Lower lobe of right lung (tissue), 2 donors: ENCODE data around the gene GRIA3. TPM values are rescaled to one million over a fixed set of nuclear protein-coding genes. Genes with fewer than 3 reads are reported as not detected.

Experiments
- ATAC-seq, 2 donors: fragments of 200-7000 bp; cut with Tn5 transposase; one replicate each; pipeline ENCODE4 v1.9.1; 2020 to 2022; ENCODE audit warnings: mild to moderate bottlenecking in 2 of 2, moderate library complexity in 2 of 2
- DNase-seq: peaks from one replicate; pipeline ENCODE4 v3.0.0-alpha.2; 2020
- H3K27ac ChIP-seq: fragments of 200-600 bp; one replicate; pipeline ENCODE4 v1.8.0; 2022
- H3K27me3 ChIP-seq: fragments of 200-600 bp; one replicate; pipeline ENCODE4 v1.8.0; 2022; ENCODE audit warnings: low read depth
- H3K36me3 ChIP-seq: fragments of 200-600 bp; one replicate; pipeline ENCODE4 v1.8.0; 2022; ENCODE audit warnings: mild to moderate bottlenecking
- H3K4me1 ChIP-seq: fragments of 200-600 bp; one replicate; pipeline ENCODE4 v1.8.0; 2022
- H3K4me3 ChIP-seq: fragments of 200-600 bp; one replicate; pipeline ENCODE4 v1.8.0; 2022; ENCODE audit warnings: mild to moderate bottlenecking
- H3K9me3 ChIP-seq: fragments of 200-600 bp; one replicate; pipeline ENCODE4 v1.8.0; 2022
- CTCF ChIP-seq: fragments of 200-600 bp; IDR thresholded peaks from one replicate; pipeline ENCODE4 v1.8.0; 2022; ENCODE audit warnings: antibody characterized with exemption, mild to moderate bottlenecking
- intact Hi-C: fragments of 100-400 bp; cut with DNase I; formaldehyde crosslinking; loops from one replicate; pipeline ENCODE4 v1.11.0; 2022
- total RNA-seq: library from RNA; stranded (reverse); fragmentation: NEBNext Ultra II Directional; extraction: Animal tissue kit (Norgen Biotek cat#: 25700); gene quantifications from one replicate; pipeline ENCODE4 v1.2.1, GENCODE V29; 2021
- donor health status: DM: no; HTN: yes; CAD: no; lungs with severe emphysema.

GRIA3 gene
- total RNA-seq, 1 donor from 2014 or later = 0.47 TPM

- no peak overlapping the region for H3K4me3 ChIP-seq
- no peaks in the 10 kb centered on the region for H3K27me3 ChIP-seq
- DNase-seq (no peak), ATAC-seq (no peak)
- intact Hi-C loops = no loop called here
- H3K27ac ChIP-seq = no peak overlapping the region
- no peaks in the 10 kb centered on the region for H3K36me3 ChIP-seq
- H3K4me1 ChIP-seq = no peaks in the 10 kb centered on the region
- no peaks in the 10 kb centered on the region for H3K9me3 ChIP-seq
- no peak for TF ChIP-seq CTCF
Observed at GRCh38 chrX:123486297-123486696, 302.2 kb downstream of the GRIA3 start.

- no peak for TF ChIP-seq CTCF
- Histone ChIP-seq H3K9me3 (no peaks in the 10 kb centered on the region), H3K36me3 (no peaks in the 10 kb centered on the region), H3K27me3 (no peaks in the 10 kb centered on the region), H3K27ac (no peak overlapping the region), H3K4me1 (no peaks in the 10 kb centered on the region), H3K4me3 (no peak overlapping the region)
- DNase-seq = no peak
- no peak for ATAC-seq
- intact Hi-C loops = no loop called here
Observed at GRCh38 chrX:123487236-123487635, 303.2 kb downstream of the GRIA3 start.

- no peak for DNase-seq
- Histone ChIP-seq H3K27me3 (no peaks in the 10 kb centered on the region), H3K36me3 (no peaks in the 10 kb centered on the region), H3K4me1 (no peaks in the 10 kb centered on the region), H3K9me3 (no peaks in the 10 kb centered on the region), H3K4me3 (no peak overlapping the region), H3K27ac (no peak overlapping the region)
- ATAC-seq = no peak
- intact Hi-C loops = no loop called here
- no peak for TF ChIP-seq CTCF
Observed at GRCh38 chrX:123487669-123488068, 303.6 kb downstream of the GRIA3 start.

GRCh38 chrX:123489011-123489410 lies 304.9 kb downstream of the GRIA3 start:
- no peaks in the 10 kb centered on the region for H3K27me3 ChIP-seq
- no peaks in the 10 kb centered on the region for H3K36me3 ChIP-seq
- intact Hi-C loops = no loop called here
- no peak for TF ChIP-seq CTCF
- no peaks in the 10 kb centered on the region for H3K9me3 ChIP-seq
- H3K27ac ChIP-seq = no peak overlapping the region
- DNase-seq (no peak), ATAC-seq (no peak)
- no peaks in the 10 kb centered on the region for H3K4me1 ChIP-seq
- H3K4me3 ChIP-seq = no peak overlapping the region

- TF ChIP-seq CTCF = no peak
Observed at GRCh38 chrX:123493857-123494256, 309.8 kb downstream of the GRIA3 start.

GRCh38 chrX:123499787-123500186 lies 315.7 kb downstream of the GRIA3 start:
- H3K27ac ChIP-seq = no peak overlapping the region
- H3K9me3 ChIP-seq = no peaks in the 10 kb centered on the region
- H3K27me3 ChIP-seq = no peaks in the 10 kb centered on the region
- no peaks in the 10 kb centered on the region for H3K4me1 ChIP-seq
- no peaks in the 10 kb centered on the region for H3K36me3 ChIP-seq
- TF ChIP-seq CTCF = no peak
- DNase-seq = no peak
- H3K4me3 ChIP-seq = no peak overlapping the region
- intact Hi-C loops = no loop called here
- ATAC-seq = no peak

More at GRCh38 chrX:123493857-123494256, 309.8 kb downstream of the GRIA3 start:
- H3K27ac ChIP-seq = no peak overlapping the region
- H3K4me3 ChIP-seq = no peak overlapping the region
- intact Hi-C loops = no loop called here
- H3K4me1 ChIP-seq = no peaks in the 10 kb centered on the region
- no peaks in the 10 kb centered on the region for H3K9me3 ChIP-seq
- no peaks in the 10 kb centered on the region for H3K27me3 ChIP-seq
- ATAC-seq (no peak), DNase-seq (no peak)
- no peaks in the 10 kb centered on the region for H3K36me3 ChIP-seq
